Right lobe of liver (tissue), 4 donors: ENCODE data around the gene CLASRP.

Source experiments
- POLR2A ChIP-seq: fragments of 450-650 bp; IDR thresholded peaks from one replicate; pipeline ENCODE4 v1.6.1; 2017; ENCODE audit warnings: antibody characterized with exemption, mild to moderate bottlenecking
- TF ChIP-seq, protein P1 (sequence below), 4 donors: fragments of 200-600 bp in 3 of 4; fragments of 450-650 bp in 1 of 4; IDR thresholded peaks; one replicate each; pipeline versions ENCODE4 v1.5.1 to v1.8.0; 2016 to 2022; ENCODE audit warnings: antibody characterized with exemption in 4 of 4, mild to moderate bottlenecking in 2 of 4
- donor health status: DM: no; HTN: no; CAD: no.
- donor health status: DM: no; HTN: no; CAD: no.
- donor health status: DM: no; HTN: yes; CAD: no.

DNA sequence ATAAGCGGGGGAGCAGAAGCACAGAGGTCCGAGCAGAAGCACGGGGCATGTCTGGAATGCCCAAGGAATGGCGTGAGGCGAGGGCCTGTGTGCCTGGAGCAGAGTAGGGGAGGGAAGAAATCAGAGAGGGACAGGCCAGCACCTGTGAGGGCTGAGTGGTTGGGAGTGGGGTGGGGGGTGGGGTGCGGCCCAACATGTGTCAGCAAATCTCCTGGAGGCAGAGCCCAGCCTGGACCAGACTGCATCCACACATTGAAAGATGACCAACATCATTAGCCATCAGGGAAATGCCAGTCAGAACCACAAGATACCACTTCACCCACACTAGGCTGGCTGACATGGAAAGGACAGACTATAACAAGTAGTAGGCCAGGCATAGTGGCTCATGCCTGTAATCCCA, 11.2 kb downstream of the CLASRP start:
- no peak for TF ChIP-seq POLR2A
- TF ChIP-seq, protein P1, sequence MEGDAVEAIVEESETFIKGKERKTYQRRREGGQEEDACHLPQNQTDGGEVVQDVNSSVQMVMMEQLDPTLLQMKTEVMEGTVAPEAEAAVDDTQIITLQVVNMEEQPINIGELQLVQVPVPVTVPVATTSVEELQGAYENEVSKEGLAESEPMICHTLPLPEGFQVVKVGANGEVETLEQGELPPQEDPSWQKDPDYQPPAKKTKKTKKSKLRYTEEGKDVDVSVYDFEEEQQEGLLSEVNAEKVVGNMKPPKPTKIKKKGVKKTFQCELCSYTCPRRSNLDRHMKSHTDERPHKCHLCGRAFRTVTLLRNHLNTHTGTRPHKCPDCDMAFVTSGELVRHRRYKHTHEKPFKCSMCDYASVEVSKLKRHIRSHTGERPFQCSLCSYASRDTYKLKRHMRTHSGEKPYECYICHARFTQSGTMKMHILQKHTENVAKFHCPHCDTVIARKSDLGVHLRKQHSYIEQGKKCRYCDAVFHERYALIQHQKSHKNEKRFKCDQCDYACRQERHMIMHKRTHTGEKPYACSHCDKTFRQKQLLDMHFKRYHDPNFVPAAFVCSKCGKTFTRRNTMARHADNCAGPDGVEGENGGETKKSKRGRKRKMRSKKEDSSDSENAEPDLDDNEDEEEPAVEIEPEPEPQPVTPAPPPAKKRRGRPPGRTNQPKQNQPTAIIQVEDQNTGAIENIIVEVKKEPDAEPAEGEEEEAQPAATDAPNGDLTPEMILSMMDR (IDR thresholded peaks at IDR 0.05) = no peak
